H9 (cell line): ENCODE measurements around the gene TREML2. TPM values are rescaled to one million over a fixed set of nuclear protein-coding genes. Genes with fewer than 3 reads are reported as not detected.

Experiments used
- DNase-seq: peaks from one replicate; pipeline ENCODE4 v3.0.0-alpha.2; 2017
- H2AFZ ChIP-seq: one replicate; pipeline ENCODE4 v1.6.1; 2013; ENCODE audit warnings: mild to moderate bottlenecking, low read length, control low read depth, moderate library complexity
- H2AK5ac ChIP-seq: 2 replicates; pipeline ENCODE4 v1.6.1; 2013; ENCODE audit warnings: low read length, control low read depth, mixed read lengths; ENCODE audit not compliant: insufficient read length
- H2BK120ac ChIP-seq: one replicate; pipeline ENCODE4 v1.6.1; 2013; ENCODE audit warnings: low read depth, mild to moderate bottlenecking, low read length, control low read depth, inconsistent platforms; ENCODE audit not compliant: poor library complexity, severe bottlenecking
- H2BK12ac ChIP-seq: 2 replicates; pipeline ENCODE4 v1.6.1; 2013; ENCODE audit warnings: low read length, control low read depth, mixed read lengths, low read depth; ENCODE audit not compliant: insufficient read length
- H2BK15ac ChIP-seq: 2 replicates; pipeline ENCODE4 v1.6.1; 2013; ENCODE audit warnings: low read depth, low read length, control low read depth
- H2BK20ac ChIP-seq: one replicate; pipeline ENCODE4 v1.6.1; 2013; ENCODE audit warnings: low read depth, mild to moderate bottlenecking, low read length, control low read depth, inconsistent platforms; ENCODE audit not compliant: poor library complexity, severe bottlenecking
- H2BK5ac ChIP-seq: 2 replicates; pipeline ENCODE4 v1.6.1; 2013; ENCODE audit warnings: low read length, control low read depth, mixed read lengths; ENCODE audit not compliant: insufficient read length
- H3K14ac ChIP-seq: 2 replicates; pipeline ENCODE4 v1.6.1; 2013; ENCODE audit warnings: low read length, control low read depth; ENCODE audit not compliant: insufficient read depth
- H3K18ac ChIP-seq: 2 replicates; pipeline ENCODE4 v1.6.1; 2013; ENCODE audit warnings: low read depth, mild to moderate bottlenecking, mixed read lengths, low read length, control low read depth; ENCODE audit not compliant: insufficient read length
- H3K23ac ChIP-seq: 2 replicates; pipeline ENCODE4 v1.6.1; 2013; ENCODE audit warnings: low read length, control low read depth, mixed read lengths, low read depth; ENCODE audit not compliant: insufficient read length
- H3K23me2 ChIP-seq: 2 replicates; pipeline ENCODE4 v1.6.1; 2013; ENCODE audit warnings: low read depth, mild to moderate bottlenecking, mixed read lengths, low read length, control low read depth; ENCODE audit not compliant: insufficient read length, poor library complexity, severe bottlenecking
- H3K27ac ChIP-seq: 2 replicates; pipeline ENCODE4 v1.5.1; 2013; ENCODE audit warnings: low read length, control low read depth, mixed read lengths, low read depth; ENCODE audit not compliant: insufficient read length
- H3K27me3 ChIP-seq: 2 replicates; pipeline ENCODE4 v1.6.1; 2013; ENCODE audit warnings: low read length, control low read depth, inconsistent platforms; ENCODE audit not compliant: insufficient read depth
- H3K4ac ChIP-seq: 2 replicates; pipeline ENCODE4 v1.6.1; 2013; ENCODE audit warnings: low read depth, mild to moderate bottlenecking, control low read depth, inconsistent platforms, low read length, moderate library complexity
- H3K4me1 ChIP-seq: 2 replicates; pipeline ENCODE4 v1.6.1; 2013; ENCODE audit warnings: low read length, control low read depth, inconsistent platforms; ENCODE audit not compliant: insufficient read depth
- H3K4me2 ChIP-seq: 2 replicates; pipeline ENCODE4 v1.6.1; 2013; ENCODE audit warnings: low read length, control low read depth, mixed read lengths; ENCODE audit not compliant: insufficient read length, insufficient read depth
- H3K56ac ChIP-seq: 2 replicates; pipeline ENCODE4 v1.6.1; 2013; ENCODE audit warnings: low read depth, mild to moderate bottlenecking, mixed read lengths, low read length, control low read depth; ENCODE audit not compliant: insufficient read length
- H3K79me1 ChIP-seq: 2 replicates; pipeline ENCODE4 v1.6.1; 2013; ENCODE audit warnings: low read depth, mild to moderate bottlenecking, moderate library complexity, low read length, control low read depth, inconsistent platforms; ENCODE audit not compliant: insufficient read depth, poor library complexity, severe bottlenecking
- H3K79me2 ChIP-seq: 2 replicates; pipeline ENCODE4 v1.6.1; 2013; ENCODE audit warnings: low read length, control low read depth, inconsistent platforms; ENCODE audit not compliant: insufficient read depth
- H3K9ac ChIP-seq: 2 replicates; pipeline ENCODE4 v1.6.1; 2013; ENCODE audit warnings: low read length, control low read depth, mixed read lengths; ENCODE audit not compliant: insufficient read length; ENCODE audit errors: extremely low read depth
- H3K9me3 ChIP-seq: one replicate; pipeline ENCODE4 v1.6.1; 2013; ENCODE audit warnings: low read depth, low read length, inconsistent platforms; ENCODE audit not compliant: control insufficient read depth
- H3T11ph ChIP-seq: one replicate; pipeline ENCODE4 v1.6.1; 2013; ENCODE audit warnings: mild to moderate bottlenecking, low read length, control low read depth, inconsistent platforms
- H4K20me1 ChIP-seq: one replicate; pipeline ENCODE4 v1.6.1; 2013; ENCODE audit not compliant: control insufficient read depth, insufficient read length, insufficient read depth
- H4K5ac ChIP-seq: 2 replicates; pipeline ENCODE4 v1.6.1; 2013; ENCODE audit warnings: low read depth, mild to moderate bottlenecking, mixed read lengths, low read length, control low read depth; ENCODE audit not compliant: insufficient read length
- H4K8ac ChIP-seq: replicated peaks from 2 replicates; pipeline ENCODE4 v1.6.1; 2013; ENCODE audit warnings: low read length, control low read depth, mixed read lengths, low read depth; ENCODE audit not compliant: insufficient read length
- H4K91ac ChIP-seq: 2 replicates; pipeline ENCODE4 v1.6.1; 2013; ENCODE audit warnings: low read depth, mild to moderate bottlenecking, moderate library complexity, mixed read lengths, low read length, control low read depth; ENCODE audit not compliant: insufficient read length
- H3K27ac Mint-ChIP-seq, 3 experiments: 2 replicates in 2 of 3; 3 replicates in 1 of 3; pipeline ENCODE4 v1.8.0; 2020 to 2021; ENCODE audit warnings: mixed read lengths in 3 of 3, mild to moderate bottlenecking in 1 of 3, moderate library complexity in 1 of 3
- H3K27me3 Mint-ChIP-seq: 2 replicates; pipeline ENCODE4 v1.8.0; 2021; ENCODE audit warnings: low read depth, mild to moderate bottlenecking, moderate library complexity, mixed read lengths
- H3K36me3 Mint-ChIP-seq, 3 experiments: 2 replicates in 2 of 3; 3 replicates in 1 of 3; pipeline ENCODE4 v1.8.0; 2020 to 2021; ENCODE audit warnings: low read depth in 3 of 3, mixed read lengths in 3 of 3; ENCODE audit not compliant: insufficient read depth in 1 of 3
- H3K4me1 Mint-ChIP-seq, 2 experiments: 2 replicates each; pipeline ENCODE4 v1.8.0; 2020; ENCODE audit warnings: mixed read lengths in 2 of 2
- H3K4me3 Mint-ChIP-seq, 2 experiments: 2 replicates in 1 of 2; 3 replicates in 1 of 2; pipeline ENCODE4 v1.8.0; 2020 to 2021; ENCODE audit warnings: mild to moderate bottlenecking in 2 of 2, mixed read lengths in 2 of 2, moderate library complexity in 1 of 2
- H3K9me3 Mint-ChIP-seq, 2 experiments: 2 replicates in 1 of 2; 3 replicates in 1 of 2; pipeline ENCODE4 v1.8.0; 2020; ENCODE audit warnings: mild to moderate bottlenecking in 2 of 2, mixed read lengths in 2 of 2, moderate library complexity in 1 of 2
- CTCF ChIP-seq: fragments of 200-600 bp; sonication (generic); conservative IDR thresholded peaks from 3 replicates; pipeline ENCODE4 v1.8.0; 2021; ENCODE audit warnings: antibody characterized with exemption, mild to moderate bottlenecking
- WGBS: extraction: QIAGEN DNeasy Blood & Tissue Kit; methylation state at CpG from one replicate; pipeline ENCODE4 v1.1.7; 2013; ENCODE audit warnings: missing lambda C conversion rate, low lambda C conversion rate, mixed read lengths; ENCODE audit not compliant: insufficient read length; ENCODE audit errors: extremely low coverage; 5-methylcytosine and 5-hydroxymethylcytosine counted together
- total RNA-seq: library from RNA; stranded (reverse); gene quantifications from 2 replicates; pipeline ENCODE4 v1.2.1, GENCODE V29; 2021

The TREML2 gene
- total RNA-seq, 1 experiment from 2014 or later = 0.07 TPM

- no CpG with 5 or more reads among the region's 4 CpGs for WGBS
- Histone ChIP-seq H2BK5ac (no peak overlapping the region), H3K27me3 (no peaks in the 10 kb centered on the region)
These were observed 21.1 kb upstream of the TREML2 start for GRCh38 chr6:41222045-41222444.

More at GRCh38 chr6:41222045-41222444, 21.1 kb upstream of the TREML2 start:
- Mint-ChIP-seq H3K4me3 (no peak overlapping the region), H3K27me3 (peaks cover 11% of the 10 kb centered on the region; the same call in 1 of the 2 replicates), H3K4me1 (no peaks in the 10 kb centered on the region), H3K9me3 (peaks cover 8 to 10% of the 10 kb centered on the region in 2 experiments; a peak in 4 of 5 replicates), H3K27ac (no peak overlapping the region), H3K36me3 (no peaks in the 10 kb centered on the region; a peak in 2 of 7 replicates)
- no peak overlapping the region for H3K23ac ChIP-seq
- H4K91ac ChIP-seq = no peak overlapping the region
- no peak overlapping the region for H3K18ac ChIP-seq
- no peak for DNase-seq
- no peak overlapping the region for H3K56ac ChIP-seq
- H3K14ac ChIP-seq = peak overlapping the region; percentile 47
- no peak overlapping the region for H2AFZ ChIP-seq
- no peaks in the 10 kb centered on the region for H3K79me1 ChIP-seq
- no peak overlapping the region for H2BK12ac ChIP-seq
- H3K9ac ChIP-seq = no peak overlapping the region
- no peak overlapping the region for H2BK15ac ChIP-seq
- H2BK20ac ChIP-seq = no peak overlapping the region
- H3K4me2 ChIP-seq = no peak overlapping the region
- no peak overlapping the region for H3K27ac ChIP-seq
- H2BK120ac ChIP-seq = no peak overlapping the region
- no peaks in the 10 kb centered on the region for H3K79me2 ChIP-seq
- H3T11ph ChIP-seq = no peak overlapping the region
- no peak for TF ChIP-seq CTCF
- no peak overlapping the region for H4K8ac ChIP-seq
- H2AK5ac ChIP-seq = no peak overlapping the region
- H3K9me3 ChIP-seq = no peaks in the 10 kb centered on the region
- H4K20me1 ChIP-seq = no peaks in the 10 kb centered on the region
- H3K4ac ChIP-seq = no peak overlapping the region
- no peaks in the 10 kb centered on the region for H3K4me1 ChIP-seq
- H4K5ac ChIP-seq = no peak overlapping the region
- no peaks in the 10 kb centered on the region for H3K23me2 ChIP-seq
